CD4-positive, alpha-beta memory T cell (primary cell): ENCODE results near the gene EIF3M. TPM values are rescaled to one million over a fixed set of nuclear protein-coding genes. Genes with fewer than 3 reads are reported as not detected.

Experiments
- CTCF ChIA-PET: fragments of 350-600 bp; sonication (Branson Sonifier 250); formaldehyde crosslinking; loops from one replicate; lab custom pipeline; 2021; ENCODE audit warnings: inconsistent platforms; ENCODE audit not compliant: partially characterized antibody; lab: Charles Lee
- POLR2A ChIA-PET: fragments of 350-600 bp; sonication (Branson Sonifier 250); formaldehyde crosslinking; loops from one replicate; lab custom pipeline; 2021; ENCODE audit not compliant: partially characterized antibody; lab: Charles Lee
- DNase-seq, 5 donors: peaks; one replicate each; pipeline versions ENCODE4 v3.0.0 to v3.0.0-alpha.2; 2020 to 2022; ENCODE audit warnings: mixed read lengths in 1 of 5
- H3K27ac ChIP-seq: one replicate; pipeline ENCODE4 v1.7.0; 2013; ENCODE audit warnings: low read depth, low read length
- H3K27me3 ChIP-seq: 2 replicates; pipeline ENCODE4 v1.7.0; 2013; ENCODE audit warnings: mild to moderate bottlenecking, low read length, moderate library complexity; ENCODE audit not compliant: insufficient read depth
- H3K36me3 ChIP-seq: 2 replicates; pipeline ENCODE4 v1.7.0; 2013; ENCODE audit warnings: mild to moderate bottlenecking, low read length, moderate library complexity; ENCODE audit not compliant: insufficient read depth
- H3K4me1 ChIP-seq: 2 replicates; pipeline ENCODE4 v1.7.0; 2013; ENCODE audit warnings: mild to moderate bottlenecking, low read length, moderate library complexity; ENCODE audit not compliant: insufficient read depth
- H3K4me3 ChIP-seq, 2 donors: one replicate each; pipeline ENCODE4 v1.7.0; 2013; ENCODE audit warnings: low read length in 2 of 2, mild to moderate bottlenecking in 1 of 2
- H3K9me3 ChIP-seq, 2 donors: one replicate each; pipeline ENCODE4 v1.7.0; 2013; ENCODE audit warnings: low read length in 2 of 2, control low read depth in 1 of 2; ENCODE audit not compliant: control insufficient read depth in 1 of 2
- H3K27ac Mint-ChIP-seq, 7 donors: one replicate each; pipeline ENCODE4 v1.8.0; 2020 to 2021; ENCODE audit warnings: mixed read lengths in 7 of 7, mild to moderate bottlenecking in 6 of 7, inconsistent platforms in 3 of 7, moderate library complexity in 3 of 7
- H3K27me3 Mint-ChIP-seq, 2 donors: one replicate each; pipeline ENCODE4 v1.8.0; 2020 to 2021; ENCODE audit warnings: mixed read lengths in 2 of 2
- H3K36me3 Mint-ChIP-seq, 2 donors: one replicate each; pipeline ENCODE4 v1.8.0; 2020 to 2021; ENCODE audit warnings: mixed read lengths in 2 of 2, inconsistent platforms in 1 of 2, mild to moderate bottlenecking in 1 of 2
- H3K4me1 Mint-ChIP-seq, 4 donors: one replicate each; pipeline ENCODE4 v1.8.0; 2020 to 2021; ENCODE audit warnings: mixed read lengths in 4 of 4, mild to moderate bottlenecking in 1 of 4
- H3K4me3 Mint-ChIP-seq, 8 donors: one replicate each; pipeline ENCODE4 v1.8.0; 2020 to 2021; ENCODE audit warnings: mixed read lengths in 8 of 8, mild to moderate bottlenecking in 7 of 8, moderate library complexity in 6 of 8, inconsistent platforms in 3 of 8
- H3K9me3 Mint-ChIP-seq, 8 donors: one replicate each; pipeline ENCODE4 v1.8.0; 2020 to 2021; ENCODE audit warnings: mixed read lengths in 8 of 8, mild to moderate bottlenecking in 5 of 8, inconsistent platforms in 3 of 8, moderate library complexity in 1 of 8
- intact Hi-C: fragments of 100-400 bp; cut with micrococcal nuclease; formaldehyde crosslinking; loops from one replicate; pipeline ENCODE4 v1.15.1; 2023
- polyA plus RNA-seq, 2 donors: library from polyadenylated mRNA; unstranded; fragments of 300-500 nt; fragmentation: Illumina TruSeq; gene quantifications; one replicate each; pipeline ENCODE4 v1.2.3, GENCODE V29; 2021
- total RNA-seq, 2 experiments: library from RNA; stranded (reverse); gene quantifications; one replicate each; pipeline ENCODE4 v1.2.3, GENCODE V29; 2021

The EIF3M gene
- total and polyA plus RNA-seq, 4 experiments from 2014 or later: 214 to 321 (median 263) TPM

- no peaks in the 10 kb centered on the region for H3K36me3 Mint-ChIP-seq
- intact Hi-C loops: no loop called here
These were observed 20.6 kb upstream of the EIF3M start for GRCh38 chr11:32562839-32563599.

DNA sequence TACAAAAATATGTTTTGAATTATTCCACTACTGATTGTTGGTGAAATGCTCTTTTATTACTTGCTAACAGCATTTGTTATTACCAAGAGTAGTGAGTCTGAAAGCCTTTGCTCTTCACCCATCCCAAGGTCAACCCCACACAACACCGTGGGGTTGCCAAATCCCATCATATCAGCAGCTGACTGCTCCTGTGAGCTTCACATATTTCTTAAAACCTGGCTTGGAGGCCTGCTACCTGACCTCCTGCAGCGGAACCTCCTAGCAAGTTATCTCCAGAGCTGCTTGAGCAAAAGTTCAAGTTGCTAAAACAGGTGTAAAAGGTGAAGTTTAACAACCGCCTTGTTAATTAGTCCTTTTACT lies 20.1 kb upstream of the EIF3M start:
- H3K27me3 Mint-ChIP-seq: no peaks in the 10 kb centered on the region
- H3K36me3 Mint-ChIP-seq: no peaks in the 10 kb centered on the region

More at GRCh38 chr11:32562839-32563599, 20.6 kb upstream of the EIF3M start:
- no peak overlapping the region for H3K4me3 Mint-ChIP-seq
- Histone ChIP-seq H3K9me3 (no peaks in the 10 kb centered on the region), H3K27ac (no peak overlapping the region), H3K4me3 (no peak overlapping the region), H3K4me1 (peaks cover 6% of the 10 kb centered on the region), H3K27me3 (no peaks in the 10 kb centered on the region), H3K36me3 (no peaks in the 10 kb centered on the region)
- H3K4me1 Mint-ChIP-seq: peaks cover 5 to 13% (median 8%) of the 10 kb centered on the region in 4 donors
- POLR2A ChIA-PET: no interaction called here
- CTCF ChIA-PET: no interaction called here
- no peak for DNase-seq
- H3K27ac Mint-ChIP-seq: no peak overlapping the region
- H3K9me3 Mint-ChIP-seq: peaks cover 0 to 2% (median 0%) of the 10 kb centered on the region in 8 donors
- no peaks in the 10 kb centered on the region for H3K27me3 Mint-ChIP-seq

GRCh38 chr11:32566517-32566916 lies 17.1 kb upstream of the EIF3M start:
- Histone ChIP-seq H3K36me3 (no peaks in the 10 kb centered on the region), H3K27me3 (no peaks in the 10 kb centered on the region), H3K4me1 (peaks cover 6% of the 10 kb centered on the region), H3K4me3 (no peak overlapping the region), H3K27ac (no peak overlapping the region), H3K9me3 (no peaks in the 10 kb centered on the region)
- peaks cover 0 to 2% (median 0%) of the 10 kb centered on the region in 8 donors for H3K9me3 Mint-ChIP-seq
- no peak for DNase-seq
- intact Hi-C loops: no loop called here
- H3K27ac Mint-ChIP-seq: peak overlapping the region in 1 of 7 donors; percentile 48
- H3K4me1 Mint-ChIP-seq: peaks cover 6 to 15% (median 8%) of the 10 kb centered on the region in 4 donors
- H3K36me3 Mint-ChIP-seq: no peaks in the 10 kb centered on the region
- ChIA-PET POLR2A (no interaction called here), CTCF (no interaction called here)
- peaks cover 8 to 9% of the 10 kb centered on the region in 2 donors for H3K27me3 Mint-ChIP-seq
- H3K4me3 Mint-ChIP-seq: peak overlapping the region in 6 of 8 donors; percentile 8 to 61 (median 18)

More for the DNA sequence above, 20.1 kb upstream of the EIF3M start:
- peaks cover 5 to 13% (median 8%) of the 10 kb centered on the region in 4 donors for H3K4me1 Mint-ChIP-seq
- ChIA-PET POLR2A (no interaction called here), CTCF (no interaction called here)
- Histone ChIP-seq H3K4me1 (peaks cover 6% of the 10 kb centered on the region), H3K27ac (no peak overlapping the region), H3K4me3 (no peak overlapping the region), H3K36me3 (no peaks in the 10 kb centered on the region), H3K9me3 (no peaks in the 10 kb centered on the region), H3K27me3 (no peaks in the 10 kb centered on the region)
- no peak overlapping the region for H3K27ac Mint-ChIP-seq
- H3K9me3 Mint-ChIP-seq: peaks cover 0 to 2% (median 0%) of the 10 kb centered on the region in 8 donors
- H3K4me3 Mint-ChIP-seq: no peak overlapping the region
- DNase-seq: no peak
- intact Hi-C loops: no loop called here

GRCh38 chr11:32567154-32567553 lies 16.5 kb upstream of the EIF3M start:
- H3K27ac Mint-ChIP-seq: peak overlapping the region in 1 of 7 donors; percentile 3
- ChIA-PET CTCF (no interaction called here), POLR2A (no interaction called here)
- H3K27me3 ChIP-seq: no peaks in the 10 kb centered on the region
- H3K4me1 Mint-ChIP-seq: peaks cover 7 to 17% (median 8%) of the 10 kb centered on the region in 4 donors
- peaks cover 8 to 11% of the 10 kb centered on the region in 2 donors for H3K27me3 Mint-ChIP-seq
- no peak for DNase-seq
- H3K36me3 Mint-ChIP-seq: no peaks in the 10 kb centered on the region
- H3K9me3 Mint-ChIP-seq: peaks cover 0 to 2% (median 0%) of the 10 kb centered on the region in 8 donors
- no peaks in the 10 kb centered on the region for H3K9me3 ChIP-seq
- intact Hi-C loops: no loop called here
- H3K4me3 ChIP-seq: no peak overlapping the region
- peak overlapping the region in 5 of 8 donors; percentile 15 to 61 (median 43) for H3K4me3 Mint-ChIP-seq
- no peak overlapping the region for H3K27ac ChIP-seq
- H3K36me3 ChIP-seq: no peaks in the 10 kb centered on the region
- H3K4me1 ChIP-seq: peaks cover 6% of the 10 kb centered on the region

GRCh38 chr11:32569313-32569881 lies 14.2 kb upstream of the EIF3M start:
- no peak overlapping the region for H3K4me3 Mint-ChIP-seq
- H3K27ac ChIP-seq: no peak overlapping the region
- no peaks in the 10 kb centered on the region for H3K27me3 ChIP-seq
- CTCF ChIA-PET: no interaction called here
- peaks cover 0 to 2% (median 0%) of the 10 kb centered on the region in 8 donors for H3K9me3 Mint-ChIP-seq
- peaks cover 6% of the 10 kb centered on the region for H3K4me1 ChIP-seq
- no peaks in the 10 kb centered on the region for H3K36me3 Mint-ChIP-seq
- H3K4me1 Mint-ChIP-seq: peaks cover 7 to 17% (median 8%) of the 10 kb centered on the region in 4 donors
- intact Hi-C loops: no loop called here
- POLR2A ChIA-PET: no interaction called here
- no peak overlapping the region for H3K4me3 ChIP-seq
- H3K9me3 ChIP-seq: no peaks in the 10 kb centered on the region
- H3K27ac Mint-ChIP-seq: no peak overlapping the region
- peaks cover 8 to 15% of the 10 kb centered on the region in 2 donors for H3K27me3 Mint-ChIP-seq
- H3K36me3 ChIP-seq: no peaks in the 10 kb centered on the region
- DNase-seq: no peak

DNA sequence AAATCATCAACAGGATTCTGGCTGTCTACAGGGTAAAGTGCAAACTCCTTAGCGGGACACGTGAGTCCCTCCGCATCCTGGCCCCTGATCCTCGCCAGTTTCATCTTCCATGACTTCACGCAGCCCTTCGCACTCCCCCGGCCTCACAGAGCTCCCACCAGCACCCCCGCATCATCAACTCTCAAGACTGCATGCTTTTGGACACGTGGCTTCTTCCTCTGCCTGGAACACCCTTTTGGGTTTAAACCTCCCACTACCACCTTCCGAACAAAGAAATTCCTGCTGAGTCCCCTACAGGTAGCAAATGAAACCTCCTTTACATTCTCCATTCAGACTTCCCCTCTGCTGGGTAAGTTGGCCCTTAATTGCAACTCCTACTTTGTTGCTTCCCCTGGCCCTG lies 12.6 kb upstream of the EIF3M start:
- Histone ChIP-seq H3K4me1 (peaks cover 6% of the 10 kb centered on the region), H3K27ac (no peak overlapping the region), H3K36me3 (no peaks in the 10 kb centered on the region), H3K27me3 (no peaks in the 10 kb centered on the region), H3K4me3 (no peak overlapping the region), H3K9me3 (no peaks in the 10 kb centered on the region)
- H3K9me3 Mint-ChIP-seq: peaks cover 0 to 2% (median 0%) of the 10 kb centered on the region in 8 donors
- CTCF ChIA-PET: interaction anchor here (1.0 kb wide), 1 partner anchor 13 kb away, joined by 3 read pairs; no protein-coding TSS in a partner anchor
- no peak overlapping the region for H3K27ac Mint-ChIP-seq
- peaks cover 7 to 17% (median 8%) of the 10 kb centered on the region in 4 donors for H3K4me1 Mint-ChIP-seq
- DNase-seq: no peak
- POLR2A ChIA-PET: no interaction called here
- no peaks in the 10 kb centered on the region for H3K36me3 Mint-ChIP-seq
- intact Hi-C loops: no loop called here
- H3K27me3 Mint-ChIP-seq: peaks cover 8 to 15% of the 10 kb centered on the region in 2 donors
- H3K4me3 Mint-ChIP-seq: no peak overlapping the region

- no peaks in the 10 kb centered on the region for H3K36me3 Mint-ChIP-seq
- peaks cover 0 to 4% (median under 1%) of the 10 kb centered on the region in 4 donors for H3K4me1 Mint-ChIP-seq
- Histone ChIP-seq H3K27me3 (no peaks in the 10 kb centered on the region), H3K27ac (no peak overlapping the region), H3K4me1 (no peaks in the 10 kb centered on the region), H3K4me3 (no peak overlapping the region), H3K36me3 (no peaks in the 10 kb centered on the region), H3K9me3 (no peaks in the 10 kb centered on the region)
- H3K4me3 Mint-ChIP-seq: no peak overlapping the region
- H3K27ac Mint-ChIP-seq: no peak overlapping the region
- H3K9me3 Mint-ChIP-seq: peaks cover 0 to 1% (median 0%) of the 10 kb centered on the region in 8 donors
- peaks cover 8 to 15% of the 10 kb centered on the region in 2 donors for H3K27me3 Mint-ChIP-seq
- POLR2A ChIA-PET: no interaction called here
- intact Hi-C loops: no loop called here
- CTCF ChIA-PET: no interaction called here
- DNase-seq: no peak
These were observed 10.4 kb upstream of the EIF3M start for GRCh38 chr11:32573228-32573627.
